MCF 10A (cell line): ENCODE data around the gene PTPRN2. TPM values are rescaled to one million over a fixed set of nuclear protein-coding genes. Genes with fewer than 3 reads are reported as not detected.

ENCODE experiments used
- BruUV-seq: library from RNA; stranded (reverse); fragments of 400-500 nt; replicated peaks from 2 replicates; lab custom pipeline; 2021; lab: Mats Ljungman, UMichigan
- CTCF ChIA-PET: fragments of 300-600 bp; sonication (Branson Sonifier 250); formaldehyde crosslinking; extraction: SDS; loops from one replicate; lab custom pipeline; 2021; ENCODE audit warnings: antibody characterized with exemption, inconsistent platforms; lab: Yijun Ruan, JAX
- POLR2A ChIA-PET: fragments of 300-600, 350-650 bp; sonication (Branson Sonifier 250); formaldehyde crosslinking; extraction: SDS; loops from one replicate; lab custom pipeline; 2020; ENCODE audit warnings: antibody characterized with exemption, inconsistent platforms; lab: Yijun Ruan, JAX
- DNase-seq: peaks from one replicate; pipeline ENCODE4 v3.0.0-alpha.2; 2018; ENCODE audit not compliant: unreplicated experiment
- H3K27ac Mint-ChIP-seq: one replicate; pipeline ENCODE4 v1.8.0; 2022; ENCODE audit warnings: mild to moderate bottlenecking, low read depth, mixed read lengths; ENCODE audit not compliant: unreplicated experiment
- H3K27me3 Mint-ChIP-seq: one replicate; pipeline ENCODE4 v1.8.0; 2022; ENCODE audit warnings: mixed read lengths; ENCODE audit not compliant: insufficient read depth, unreplicated experiment
- H3K36me3 Mint-ChIP-seq: one replicate; pipeline ENCODE4 v1.8.0; 2022; ENCODE audit warnings: mild to moderate bottlenecking, moderate library complexity, mixed read lengths; ENCODE audit not compliant: insufficient read depth, unreplicated experiment
- H3K4me1 Mint-ChIP-seq: one replicate; pipeline ENCODE4 v1.8.0; 2022; ENCODE audit warnings: mixed read lengths; ENCODE audit not compliant: insufficient read depth, unreplicated experiment
- H3K4me3 Mint-ChIP-seq: one replicate; pipeline ENCODE4 v1.8.0; 2022; ENCODE audit warnings: mild to moderate bottlenecking, moderate library complexity, mixed read lengths; ENCODE audit not compliant: unreplicated experiment
- H3K9me3 Mint-ChIP-seq: one replicate; pipeline ENCODE4 v1.8.0; 2022; ENCODE audit warnings: mixed read lengths; ENCODE audit not compliant: unreplicated experiment
- CTCF ChIP-seq: fragments of 200-600 bp; IDR thresholded peaks from one replicate; pipeline ENCODE4 v1.8.0; 2022; ENCODE audit warnings: antibody characterized with exemption, mild to moderate bottlenecking; ENCODE audit not compliant: unreplicated experiment
- intact Hi-C: fragments of 100-400 bp; cut with micrococcal nuclease; formaldehyde crosslinking; loops from 2 replicates; pipeline ENCODE4 v1.14.1; 2022
- total RNA-seq: library from RNA; stranded (reverse); gene quantifications from 2 replicates; pipeline ENCODE4 v1.2.3, GENCODE V29; 2022

Gene PTPRN2
- total RNA-seq, 1 experiment from 2014 or later: 4.5 TPM

GRCh38 chr7:158365267-158365666 lies 222.4 kb downstream of the PTPRN2 start:
- Mint-ChIP-seq H3K27me3 (no peaks in the 10 kb centered on the region), H3K4me1 (no peaks in the 10 kb centered on the region), H3K36me3 (peaks cover 4% of the 10 kb centered on the region), H3K27ac (no peak overlapping the region), H3K9me3 (no peaks in the 10 kb centered on the region), H3K4me3 (no peak overlapping the region)
- TF ChIP-seq CTCF: no peak
- ChIA-PET CTCF (interaction anchor here (1.3 kb wide), 1 partner anchor 43 kb away, joined by 3 read pairs; no protein-coding TSS in a partner anchor), POLR2A (no interaction called here)
- BruUV-seq: no TSS peak
- intact Hi-C loops: no loop called here
- no peak for DNase-seq

- Mint-ChIP-seq H3K9me3 (no peaks in the 10 kb centered on the region), H3K4me1 (no peaks in the 10 kb centered on the region), H3K27ac (no peak overlapping the region), H3K27me3 (no peaks in the 10 kb centered on the region), H3K36me3 (no peaks in the 10 kb centered on the region), H3K4me3 (no peak overlapping the region)
- ChIA-PET CTCF (interaction anchor here (0.7 kb wide), 1 partner anchor 45 kb away, joined by 3 read pairs; no protein-coding TSS in a partner anchor), POLR2A (no interaction called here)
- no TSS peak for BruUV-seq
- no peak for TF ChIP-seq CTCF
- intact Hi-C loops: no loop called here
- DNase-seq: no peak
Measured at GRCh38 chr7:158364451-158364850, 223.2 kb downstream of the PTPRN2 start.

GRCh38 chr7:158362912-158363905 lies 224.4 kb downstream of the PTPRN2 start:
- DNase-seq: no peak
- H3K36me3 Mint-ChIP-seq: no peaks in the 10 kb centered on the region
- POLR2A ChIA-PET: no interaction called here

More at GRCh38 chr7:158362912-158363905, 224.4 kb downstream of the PTPRN2 start:
- intact Hi-C loops: no loop called here
- CTCF ChIA-PET: interaction anchor here (0.6 kb wide), 1 partner anchor 815 kb away, joined by 3 read pairs; no protein-coding TSS in a partner anchor
- no TSS peak for BruUV-seq
- no peak overlapping the region for H3K27ac Mint-ChIP-seq
- no peaks in the 10 kb centered on the region for H3K4me1 Mint-ChIP-seq
- no peaks in the 10 kb centered on the region for H3K27me3 Mint-ChIP-seq
- H3K9me3 Mint-ChIP-seq: no peaks in the 10 kb centered on the region
- no peak overlapping the region for H3K4me3 Mint-ChIP-seq
- TF ChIP-seq CTCF: no peak
